KBM-7 (cell line): Measurements from ENCODE around the gene CYP4A22.
"Not testable (repeated sequence)": the region's sequence is repeated elsewhere in the genome, so short reads cannot be mapped to it uniquely, and the experiment has no call there.

ENCODE experiments used
- DNase-seq: peaks from one replicate; pipeline ENCODE4 v3.0.0-alpha.2; 2015
- in situ Hi-C: fragments of 300-500 bp; cut with MboI; formaldehyde crosslinking; loops from 2 replicates; pipeline ENCODE4 v1.14.3; 2020; ENCODE audit warnings: low sequenced_read_pairs, low pct_unique_long_range_greater_than_20kb, mixed read lengths

CYP4A22 gene

DNA sequence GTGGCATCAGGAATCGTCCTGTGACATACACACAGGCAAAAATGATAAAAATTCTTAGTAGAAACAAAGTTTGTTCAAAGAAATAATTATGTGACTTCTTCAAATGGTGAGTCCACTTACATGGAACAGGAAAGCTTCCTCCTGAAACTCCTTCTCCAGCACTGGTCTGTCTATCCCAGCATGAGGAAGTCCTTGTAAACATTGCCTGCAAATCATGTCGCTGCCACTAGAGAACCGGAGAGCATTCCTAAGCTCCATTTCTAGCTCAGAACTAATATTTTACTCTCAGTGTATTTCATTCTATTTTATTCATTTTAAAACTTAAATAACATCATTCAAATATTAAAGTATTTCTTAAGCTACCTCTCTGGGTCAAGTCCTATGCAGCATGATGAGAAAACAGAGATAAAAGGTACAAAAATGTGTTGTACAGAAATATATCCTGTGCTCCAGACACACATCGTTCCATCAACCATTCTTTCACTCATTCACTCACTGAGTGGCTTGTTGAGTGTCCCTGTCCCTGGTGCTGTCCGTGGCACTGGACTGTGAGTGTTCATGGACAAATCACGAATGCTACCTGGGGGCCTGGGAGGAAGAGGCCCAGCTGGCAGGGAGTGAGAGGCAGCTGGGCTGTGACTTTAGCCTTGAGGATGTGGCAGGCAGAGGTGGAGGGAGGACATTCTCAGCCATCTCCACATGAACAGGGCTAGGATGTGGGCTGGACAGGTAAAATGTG lies 10.0 kb downstream of the CYP4A22 start:
- in situ Hi-C loops = no loop called here

DNA sequence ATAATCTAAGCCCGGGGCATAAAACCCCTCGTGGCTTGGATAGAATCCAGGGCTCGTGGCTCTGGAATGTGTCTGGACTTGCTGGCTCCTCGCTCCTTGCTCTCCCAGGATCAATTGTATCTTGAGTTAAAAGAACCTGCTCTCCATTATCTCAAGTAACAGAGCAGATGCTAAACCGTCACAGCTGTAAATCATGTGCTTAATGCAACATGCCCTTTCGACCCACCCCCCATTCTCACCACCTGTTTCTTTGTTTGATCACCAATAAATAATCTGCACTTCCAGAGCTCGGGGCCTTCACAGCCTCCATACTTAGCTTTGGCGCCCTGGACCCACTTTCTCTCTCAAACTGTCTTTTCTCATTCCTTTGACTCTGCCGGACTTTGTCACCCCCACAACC lies 11.9 kb downstream of the CYP4A22 start:
- DNase-seq, in situ Hi-C loops: not testable (repeated sequence)

More for the DNA sequence above, 10.0 kb downstream of the CYP4A22 start:
- DNase-seq = no peak

DNA sequence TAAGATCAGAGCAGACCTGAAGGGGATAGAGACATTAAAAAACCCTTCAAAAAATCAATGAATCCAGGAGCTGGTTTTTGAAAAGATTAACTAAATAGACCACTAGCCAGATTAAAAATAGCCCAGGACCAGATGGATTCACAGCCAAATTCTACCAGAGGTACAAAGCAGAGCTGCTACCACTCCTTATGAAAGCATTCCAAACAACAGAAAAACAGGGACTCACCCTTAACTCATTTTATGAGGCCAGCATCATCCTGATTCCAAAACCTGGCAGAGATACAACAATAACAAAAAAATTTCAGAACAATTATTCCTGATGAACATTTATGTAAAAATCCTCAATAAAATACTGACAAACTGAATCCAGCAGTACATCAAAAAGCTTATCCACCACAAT lies 19.2 kb downstream of the CYP4A22 start:
- in situ Hi-C loops, DNase-seq: not testable (repeated sequence)

DNA sequence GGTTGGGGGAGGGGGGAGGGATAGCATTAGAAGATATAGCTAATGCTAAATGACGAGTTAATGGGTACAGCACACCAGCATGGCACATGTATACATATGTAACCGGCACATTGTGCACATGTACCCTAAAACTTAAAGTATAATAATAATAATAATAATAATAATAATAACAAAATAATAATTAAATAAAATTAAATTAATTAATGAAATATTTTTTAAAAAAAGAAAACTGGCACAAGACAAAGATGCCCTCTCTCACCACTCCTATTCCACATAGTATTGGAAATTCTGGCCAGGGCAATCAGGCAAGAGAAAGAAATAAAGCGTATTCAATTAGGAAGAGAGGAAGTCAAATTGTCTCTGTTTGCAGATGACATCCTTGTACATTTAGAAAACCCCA lies 20.7 kb downstream of the CYP4A22 start:
- in situ Hi-C loops, DNase-seq: not testable (repeated sequence)

DNA sequence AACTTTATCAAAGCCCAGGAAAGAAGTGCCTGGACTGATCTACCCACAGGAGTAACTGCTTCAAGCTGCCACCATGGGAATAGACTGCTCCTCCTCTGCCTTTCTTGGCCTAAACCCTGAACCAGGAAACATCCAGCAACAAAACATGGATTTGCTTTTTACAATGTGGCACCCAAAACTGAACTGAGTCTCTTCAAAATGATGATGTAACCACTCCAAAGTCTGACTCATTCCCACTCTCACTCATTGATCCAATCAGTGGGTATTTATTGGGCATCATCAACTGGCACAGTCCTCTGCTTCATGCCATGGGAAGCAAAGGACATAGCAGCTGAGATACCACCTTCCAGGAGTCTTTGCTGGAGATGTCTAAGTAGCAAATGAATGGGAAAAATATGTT lies 23.5 kb downstream of the CYP4A22 start:
- in situ Hi-C loops = no loop called here
- DNase-seq = no peak

DNA sequence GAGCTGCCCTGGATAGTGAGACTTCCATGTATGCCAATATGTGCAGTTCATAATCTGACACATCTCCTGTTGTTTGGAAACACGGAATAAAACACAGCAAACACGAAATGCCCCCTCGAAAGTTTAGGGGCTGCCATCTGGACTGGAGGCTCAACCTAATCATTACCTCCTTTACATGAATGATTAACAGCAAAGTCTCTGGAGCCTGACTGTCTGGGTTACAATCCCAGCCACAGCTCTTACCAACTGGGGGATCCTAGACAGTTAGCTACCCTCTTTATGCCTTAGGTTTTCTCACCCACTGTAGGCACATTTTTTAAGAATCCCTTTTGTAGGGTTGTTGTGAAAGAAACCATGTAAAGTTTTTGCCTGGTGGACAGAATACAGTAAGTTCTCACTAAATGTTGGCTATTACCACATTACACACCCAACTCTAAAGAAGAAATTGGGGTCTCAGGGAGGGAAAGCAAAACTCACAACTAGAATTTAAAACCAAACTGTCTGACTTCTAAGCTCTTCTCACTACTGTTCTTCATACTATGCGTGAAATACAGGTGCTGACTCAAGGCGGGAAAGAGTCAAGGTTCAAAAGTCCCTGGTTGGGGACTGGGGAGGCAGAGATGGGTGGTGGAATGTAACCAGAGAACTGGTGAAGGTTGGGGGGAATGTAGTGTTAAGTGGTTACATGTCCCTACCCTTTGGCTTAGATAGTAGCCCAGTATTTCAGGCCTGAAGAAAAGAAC lies 24.2 kb downstream of the CYP4A22 start:
- DNase-seq = no peak
- in situ Hi-C loops = no loop called here

DNA sequence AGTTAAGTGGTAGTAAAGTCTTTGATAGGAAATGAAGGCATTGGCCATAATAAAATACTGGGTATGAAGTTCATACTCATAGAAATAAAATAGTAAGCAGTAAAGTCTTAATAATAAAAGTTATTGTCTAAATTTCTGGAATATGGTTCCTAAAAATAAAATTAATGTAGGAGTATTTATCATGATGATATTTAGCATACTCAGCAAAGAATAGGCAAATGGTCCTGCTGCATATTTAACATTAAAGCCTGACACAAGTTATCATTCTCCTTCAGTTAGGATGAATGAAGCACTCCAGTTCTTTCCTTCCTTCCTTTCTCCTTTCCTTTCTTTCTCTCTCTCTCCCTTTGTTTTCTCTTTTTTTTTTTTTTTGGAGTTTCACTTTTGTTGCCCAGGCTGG lies 27.3 kb downstream of the CYP4A22 start:
- in situ Hi-C loops = no loop called here
- no peak for DNase-seq

DNA sequence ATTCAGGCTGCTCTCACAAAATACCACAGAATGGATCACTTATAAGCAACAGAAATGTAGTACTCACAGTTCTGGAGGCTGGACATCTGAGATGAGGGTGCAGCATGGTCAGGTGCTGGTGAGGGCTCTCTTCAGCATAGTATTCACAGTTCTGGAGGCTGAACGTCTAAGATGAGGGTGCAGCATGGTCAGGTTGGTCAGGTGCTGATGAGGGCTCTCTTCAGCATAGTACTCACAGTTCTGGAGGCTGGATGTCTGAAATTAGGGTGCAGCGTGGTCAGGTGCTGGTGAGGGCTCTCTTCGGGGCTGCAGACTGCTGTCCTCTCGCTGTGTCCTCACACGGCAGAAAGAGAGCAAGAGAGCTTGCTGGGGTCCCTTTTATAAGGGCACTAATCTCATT lies 35.5 kb downstream of the CYP4A22 start:
- in situ Hi-C loops = no loop called here
- DNase-seq = no peak

DNA sequence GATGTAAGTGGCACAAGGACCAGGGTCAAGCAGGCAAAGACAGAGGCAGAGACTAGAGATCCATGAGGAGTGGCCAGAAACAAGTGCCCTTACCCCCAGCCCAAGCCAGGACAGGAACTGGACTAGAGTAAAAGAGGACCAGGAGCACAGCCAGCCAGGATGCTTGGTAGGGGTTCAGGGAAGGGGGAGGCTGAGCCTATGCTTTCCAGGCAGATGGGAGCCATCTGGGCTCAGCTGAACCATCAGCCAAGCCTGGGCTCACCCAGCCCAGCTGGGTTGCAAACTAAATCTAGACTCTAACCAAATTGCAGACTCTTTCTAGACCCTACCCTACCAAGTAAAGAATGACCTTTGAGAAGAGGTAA lies 37.4 kb downstream of the CYP4A22 start:
- DNase-seq = no peak
- in situ Hi-C loops = loop anchor here (25.0 kb wide), 1 partner anchor 538 kb away; no protein-coding TSS in a partner anchor

DNA sequence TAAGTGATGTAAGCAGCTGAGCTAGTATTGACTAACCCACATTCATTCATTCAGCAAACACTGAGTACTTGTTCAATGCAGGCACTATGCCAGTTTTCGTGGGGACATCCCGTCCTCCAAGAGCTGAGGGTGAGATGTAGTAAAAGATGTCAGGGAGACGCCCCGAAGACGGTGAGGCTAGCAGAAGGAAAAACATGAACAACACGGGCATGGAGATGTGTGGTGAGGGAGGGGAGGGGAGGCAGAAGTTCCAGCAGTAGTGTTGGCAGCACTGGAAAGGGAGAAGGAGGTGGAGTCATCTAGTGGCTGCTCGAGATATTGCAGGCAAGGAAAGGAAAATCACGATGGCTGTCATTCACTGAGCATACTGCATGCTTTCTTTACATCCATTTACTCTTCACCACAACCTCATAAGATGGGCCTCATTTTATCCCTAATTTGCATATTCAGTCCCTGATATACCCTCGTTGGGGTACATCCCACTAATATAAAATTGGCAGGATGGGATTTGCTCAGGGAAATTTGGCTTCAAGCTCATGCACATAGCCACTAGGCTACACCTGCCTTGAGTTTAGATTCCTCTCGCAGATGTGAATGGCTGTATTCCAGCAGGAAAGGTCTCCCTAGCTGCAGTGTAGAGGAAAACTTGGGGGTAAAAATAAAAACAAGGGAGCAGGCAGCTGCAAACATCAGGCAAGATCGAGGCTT lies 38.1 kb downstream of the CYP4A22 start:
- peak; percentile 89 for DNase-seq
- in situ Hi-C loops = loop anchor here (25.0 kb wide), 1 partner anchor 537 kb away; no protein-coding TSS in a partner anchor

DNA sequence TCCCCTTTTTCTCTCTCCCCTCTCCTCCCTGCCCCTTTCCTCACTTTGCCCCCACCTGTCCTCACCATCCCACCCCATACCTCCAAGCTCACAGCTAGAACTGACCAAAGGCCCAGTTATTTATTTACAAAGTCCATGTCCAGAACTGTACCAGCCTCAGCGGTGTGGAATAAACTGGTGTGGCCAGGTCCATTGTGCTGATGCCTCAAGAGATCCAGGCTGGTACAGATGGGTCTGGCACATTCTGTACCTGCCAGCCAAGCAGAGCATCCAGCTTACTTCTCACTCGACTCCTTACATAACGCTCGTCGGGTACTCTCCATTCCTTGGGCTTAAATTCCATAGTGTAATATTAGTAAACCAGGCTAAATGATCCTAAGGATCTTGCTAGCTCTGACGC lies 40.8 kb downstream of the CYP4A22 start:
- DNase-seq = no peak
- in situ Hi-C loops = loop anchor here (25.0 kb wide), 1 partner anchor 534 kb away; no protein-coding TSS in a partner anchor

DNA sequence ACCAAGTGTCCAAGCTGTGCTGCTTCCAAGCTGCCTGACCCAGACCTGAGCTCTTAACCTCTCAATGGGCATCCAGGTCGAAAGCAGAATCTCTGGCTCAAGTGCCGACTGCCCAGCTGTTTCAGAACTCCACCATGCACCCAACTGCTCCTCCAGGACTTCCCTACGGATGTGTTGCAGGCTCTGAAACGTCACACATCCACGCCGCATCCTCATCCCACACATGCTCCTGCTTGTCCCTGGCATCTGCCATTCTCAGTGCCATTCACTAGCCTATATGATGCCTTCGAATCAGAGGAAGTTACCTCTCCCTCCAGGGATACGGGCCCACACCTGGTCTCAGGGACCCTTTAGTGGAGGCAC lies 41.4 kb downstream of the CYP4A22 start:
- in situ Hi-C loops = loop anchor here (25.0 kb wide), 1 partner anchor 534 kb away; no protein-coding TSS in a partner anchor

DNA sequence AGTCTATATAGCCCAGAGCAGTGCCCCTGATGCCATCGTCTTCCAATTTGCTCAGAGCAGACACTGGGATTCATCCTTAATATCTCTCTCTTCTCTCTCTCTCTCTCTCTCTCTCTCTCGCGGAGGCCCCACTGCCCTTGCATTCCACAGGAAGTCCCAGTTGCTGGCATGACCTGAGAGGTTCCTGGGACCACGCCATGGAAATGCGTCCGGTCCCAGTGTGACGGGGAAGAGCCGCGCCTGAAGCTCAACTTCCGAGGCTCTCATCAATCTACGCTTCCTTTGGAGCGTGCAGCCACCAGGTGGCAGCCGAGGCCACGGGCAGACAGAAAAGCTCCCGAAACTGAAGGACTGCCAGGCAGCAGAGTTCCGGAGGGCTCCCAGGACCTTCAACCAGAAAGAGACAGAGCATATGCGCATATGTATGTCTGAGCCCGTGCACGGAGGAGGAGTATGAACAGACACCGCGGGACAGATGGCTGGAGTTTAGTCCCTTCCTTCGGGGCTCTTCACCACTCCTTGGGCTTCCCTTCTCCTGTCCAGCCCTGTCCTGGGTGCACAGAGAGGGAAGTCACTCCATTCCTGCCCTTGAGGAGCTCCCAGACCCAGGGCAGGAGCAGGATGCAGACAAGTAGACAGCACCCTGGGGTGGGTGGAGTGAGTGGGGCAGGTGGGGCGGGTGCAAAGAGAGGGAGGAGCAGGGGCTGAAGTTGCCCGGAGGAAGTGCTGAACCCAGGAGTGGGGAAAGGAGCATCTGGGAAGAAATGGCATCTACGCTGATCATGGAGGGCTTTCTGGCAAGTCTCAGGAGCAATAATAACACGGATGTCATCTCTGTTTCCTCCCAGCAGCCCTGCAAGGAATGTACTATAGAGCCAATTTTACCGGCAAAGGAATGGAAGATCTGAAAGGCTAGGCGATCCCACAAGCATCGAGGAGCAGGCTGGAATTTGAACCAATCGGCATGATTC lies 42.1 kb downstream of the CYP4A22 start:
- in situ Hi-C loops = loop anchor here (25.0 kb wide), 1 partner anchor 533 kb away; no protein-coding TSS in a partner anchor
- DNase-seq = peak; percentile 97

More for the DNA sequence above, 41.4 kb downstream of the CYP4A22 start:
- DNase-seq = no peak

DNA sequence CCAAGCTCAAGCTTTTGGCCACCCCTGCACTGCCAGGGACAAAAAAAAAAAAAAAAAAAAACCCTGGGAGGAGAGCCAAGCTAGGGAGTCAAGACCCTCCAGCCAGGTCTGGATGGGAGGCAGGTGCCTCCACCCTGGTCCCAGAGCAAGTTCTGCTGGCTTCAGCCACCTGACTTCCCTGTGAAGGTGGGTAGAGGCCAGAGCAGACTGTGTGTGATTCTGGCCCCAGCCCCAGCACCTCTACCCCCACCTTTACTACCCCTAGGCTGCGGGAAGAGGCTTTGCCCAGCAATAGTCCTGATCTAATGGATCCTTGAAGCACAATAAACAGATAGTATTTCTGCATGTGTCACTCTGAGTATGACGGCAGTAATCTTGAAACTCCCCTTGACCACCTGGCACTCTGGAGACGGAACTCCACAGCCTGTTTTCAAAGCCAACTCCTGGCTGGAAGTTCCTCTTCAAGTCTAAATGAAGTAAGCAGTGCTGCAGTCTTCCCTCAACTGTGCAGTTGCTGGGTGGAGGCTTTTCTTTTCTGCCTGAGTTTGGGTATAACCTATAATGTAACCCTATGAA lies 42.8 kb downstream of the CYP4A22 start:
- in situ Hi-C loops = loop anchor here (25.0 kb wide), 1 partner anchor 532 kb away; no protein-coding TSS in a partner anchor
- no peak for DNase-seq

DNA sequence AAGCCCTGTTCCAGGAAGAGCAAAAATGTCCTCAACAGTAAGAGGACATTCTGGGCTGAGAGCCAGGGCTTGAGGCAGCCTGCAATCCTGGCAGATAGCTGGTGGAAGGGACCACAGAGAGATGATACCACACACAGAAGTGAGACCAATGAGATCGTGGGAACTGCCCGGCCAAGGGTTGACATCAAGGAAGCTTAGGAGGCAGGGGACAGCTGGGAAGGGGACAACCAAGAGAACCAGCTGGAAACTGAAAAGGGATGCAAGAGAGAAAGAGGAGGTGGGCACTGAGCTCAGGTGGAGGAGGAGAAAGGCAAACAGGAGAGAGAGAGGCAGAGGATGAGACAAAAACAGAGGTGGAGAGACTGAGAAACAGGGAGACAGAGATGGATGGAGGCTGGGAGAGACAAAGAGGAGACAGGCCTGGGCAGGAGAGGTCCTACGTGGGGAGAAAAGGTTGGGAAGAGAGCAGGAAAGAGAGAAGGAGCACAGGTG lies 43.4 kb downstream of the CYP4A22 start:
- in situ Hi-C loops = loop anchor here (25.0 kb wide), 1 partner anchor 532 kb away; no protein-coding TSS in a partner anchor
- DNase-seq = no peak

DNA sequence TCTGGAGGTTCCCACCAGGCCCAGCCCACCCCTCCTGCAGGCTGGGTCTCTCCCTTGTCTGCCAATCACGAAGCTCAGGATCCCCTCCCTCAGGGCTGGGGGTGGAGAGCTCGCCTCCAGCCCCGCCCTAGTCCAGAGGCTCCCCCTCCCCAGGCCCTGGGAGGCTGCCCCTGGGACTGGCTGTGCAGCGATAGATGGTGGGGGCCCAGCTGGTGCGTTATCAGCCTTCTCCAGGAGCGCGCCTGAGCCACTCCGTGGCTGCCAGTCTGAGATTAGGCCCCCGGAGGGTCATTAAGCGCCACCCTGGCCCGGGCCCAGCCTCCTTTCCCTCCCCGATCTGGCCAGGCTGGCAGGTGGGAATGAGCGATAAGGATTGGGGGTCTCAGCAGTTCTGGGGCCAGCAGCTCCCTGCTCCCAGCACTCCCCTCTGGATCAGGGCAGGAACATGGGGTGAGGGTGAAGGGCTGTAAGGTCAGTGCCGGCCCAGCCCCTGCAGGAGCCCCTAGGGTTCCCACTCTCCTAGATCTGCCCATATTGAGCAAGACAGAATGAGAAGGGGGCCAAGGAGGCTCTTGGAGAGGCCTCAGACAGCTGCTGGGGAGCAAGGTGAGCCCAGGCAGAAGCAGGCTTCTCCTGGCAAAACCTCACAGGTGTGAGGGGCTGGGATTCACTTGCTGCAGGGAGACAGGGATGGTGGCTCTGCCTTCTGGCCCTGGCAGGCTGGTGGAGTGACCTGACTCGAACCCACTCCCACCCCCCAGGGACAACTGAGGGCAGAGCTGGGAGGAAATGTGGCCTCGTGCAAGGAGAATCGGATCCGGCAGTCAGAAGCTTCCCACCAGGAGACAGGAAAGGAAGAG lies 44.1 kb downstream of the CYP4A22 start:
- in situ Hi-C loops = loop anchor here (25.0 kb wide), 1 partner anchor 531 kb away; no protein-coding TSS in a partner anchor
- DNase-seq = no peak
